C4-2B (cell line): Measurements from ENCODE around the gene PLCB4.

Experiments used
- H3K27ac ChIP-seq: fragments of 450-650 bp; 2 replicates; pipeline ENCODE4 v1.5.1; 2017
- CTCF ChIP-seq: fragments of 450-650 bp; conservative IDR thresholded peaks from 2 replicates; pipeline ENCODE4 v1.5.1; 2017; ENCODE audit warnings: mild to moderate bottlenecking
- ZFX ChIP-seq: fragments of 450-650 bp; IDR thresholded peaks from 2 replicates; pipeline ENCODE4 v1.6.1; 2017

PLCB4 gene

GRCh38 chr20:9508696-9509178 lies 439.9 kb downstream of the PLCB4 start:
- H3K27ac ChIP-seq, result no peak overlapping the region
- TF ChIP-seq CTCF (no peak), ZFX (no peak)

GRCh38 chr20:9509246-9509645 lies 440.4 kb downstream of the PLCB4 start:
- TF ChIP-seq CTCF (no peak), ZFX (no peak)
- no peak overlapping the region for H3K27ac ChIP-seq

GRCh38 chr20:9510911-9511310 lies 442.0 kb downstream of the PLCB4 start:
- TF ChIP-seq ZFX (no peak), CTCF (no peak)
- H3K27ac ChIP-seq, result no peak overlapping the region

GRCh38 chr20:9514072-9514460 lies 445.2 kb downstream of the PLCB4 start:
- TF ChIP-seq CTCF (no peak), ZFX (no peak)
- H3K27ac ChIP-seq, result no peak overlapping the region

GRCh38 chr20:9514461-9515213 lies 445.8 kb downstream of the PLCB4 start, which contains the start of gene LAMP5:
Gene LAMP5, plus strand, starts transcription at chr20:9514590. Its CDS starts 263 bp downstream, at chr20:9514853.
- no peak within 1 kb of the TSS for H3K27ac ChIP-seq
- TF ChIP-seq CTCF (no peak), ZFX (no peak)

- H3K27ac ChIP-seq, result no peak overlapping the region
- TF ChIP-seq CTCF, result no peak
- no peak for TF ChIP-seq ZFX
These were observed 446.3 kb downstream of the PLCB4 start for GRCh38 chr20:9515214-9515585.

GRCh38 chr20:9515741-9516233 lies 446.9 kb downstream of the PLCB4 start:
- no peak for TF ChIP-seq CTCF
- no peak for TF ChIP-seq ZFX
- H3K27ac ChIP-seq, result no peak overlapping the region; the same call in 1 of the 2 replicates
